ENCODE results near the gene TCN1. TPM values are rescaled to one million over a fixed set of nuclear protein-coding genes. Genes with fewer than 3 reads are reported as not detected.
"Not testable (repeated sequence)": the region's sequence is repeated elsewhere in the genome, so short reads cannot be mapped to it uniquely, and the experiment has no call there.

Gene TCN1
- total and polyA plus RNA-seq, 2 of the 8 experiments (the other 6 are each of a cell fraction or from before 2014, with no cell fraction given): not detected

GRCh38 chr11:59849551-59849950 is 16.7 kb downstream of the TCN1 start:
- H3K36me3 ChIP-seq (ENCODE audit: control insufficient read depth in 2 of 4, insufficient read depth in 4 of 4, low read length in 3 of 4); H3K9ac ChIP-seq (replicated peaks in 1 of 4; ENCODE audit: extremely low read depth in 1 of 4, low read depth in 3 of 4, low read length in 3 of 4); H3K14ac ChIP-seq (ENCODE audit: insufficient read length); FAIRE-seq; H2BK5ac ChIP-seq (ENCODE audit: low read depth, low read length); H4K8ac ChIP-seq (ENCODE audit: extremely low read depth, insufficient read depth, low read length); H2AK5ac ChIP-seq (ENCODE audit: low read depth, low read length); H2BK120ac ChIP-seq (replicated peaks; ENCODE audit: low read depth, low read length); H3K56ac ChIP-seq (replicated peaks; ENCODE audit: insufficient read length, low read depth, low read length); H2BK12ac ChIP-seq (ENCODE audit: low read depth, low read length); DNase-seq (ENCODE audit: low read depth in 1 of 2, low spot score in 2 of 2); H4K5ac ChIP-seq (ENCODE audit: insufficient read length, low read depth, low read length); H2AFZ ChIP-seq (ENCODE audit: low read length); H3K4ac ChIP-seq (replicated peaks; ENCODE audit: insufficient read length, low read depth, low read length); H3K79me2 ChIP-seq (ENCODE audit: control insufficient read depth in 1 of 2, insufficient read depth in 2 of 2, low read length in 2 of 2); H4K91ac ChIP-seq (replicated peaks; ENCODE audit: insufficient read length, low read length); H4K20me1 ChIP-seq (replicated peaks in 1 of 2; ENCODE audit: control insufficient read depth in 1 of 2, insufficient read depth in 2 of 2, low read length in 2 of 2); H3K23ac ChIP-seq (ENCODE audit: insufficient read length); H3K23me2 ChIP-seq (ENCODE audit: low read depth, low read length); H2BK20ac ChIP-seq (ENCODE audit: low read length); H3K4me3 ChIP-seq (ENCODE audit: extremely low read depth in 1 of 4, insufficient read depth in 2 of 4, low read depth in 3 of 4, low read length in 4 of 4); H3K27ac ChIP-seq (ENCODE audit: low read depth, low read length); H3K27me3 ChIP-seq (replicated peaks in 1 of 4; ENCODE audit: control insufficient read depth in 3 of 4, extremely low read depth in 1 of 4, insufficient read depth in 3 of 4, low read length in 3 of 4); H2BK15ac ChIP-seq (ENCODE audit: low read length); H3K18ac ChIP-seq (ENCODE audit: extremely low read depth, low read length); H3K9me3 ChIP-seq (ENCODE audit: insufficient read depth in 2 of 2, low read depth in 1 of 2, low read length in 1 of 2); H3K4me1 ChIP-seq (replicated peaks in 1 of 4; ENCODE audit: control insufficient read depth in 3 of 4, insufficient read depth in 4 of 4, low read length in 3 of 4); H3K4me2 ChIP-seq (ENCODE audit: insufficient read depth in 1 of 2, low read depth in 2 of 2, low read length in 2 of 2); H3K79me1 ChIP-seq (ENCODE audit: low read depth, low read length); POLR2A ChIA-PET (ENCODE audit: partially characterized antibody): not testable (repeated sequence)
- CTCF ChIA-PET (ENCODE audit: partially characterized antibody): interaction anchor here (1.2 to 1.7 kb wide), 3 partner anchors 14 to 402 kb away, joined by 3 to 4 read pairs (median 3); no protein-coding TSS in a partner anchor
- WGBS, 2 experiments (ENCODE audit: extremely low coverage in 1 of 2, insufficient coverage in 1 of 2, insufficient read length in 1 of 2, insufficient replicate concordance in 2 of 2, low coverage in 1 of 2, low lambda C conversion rate in 2 of 2, missing lambda C conversion rate in 1 of 2): 95% methylated on average over 2 of the region's 2 CpGs; no CpG with 5 or more reads in 1 of the 2 experiments

All from H1 (cell line).